MM.1S (cell line): Measurements from ENCODE around the gene DYNLT1.

Source experiments
- CTCF ChIP-seq: fragments of 300-600 bp; sonication (generic); IDR thresholded peaks from 2 replicates; pipeline ENCODE4 v1.5.1; 2016; ENCODE audit warnings: antibody characterized with exemption, low read length, mixed read lengths
- EZH2 ChIP-seq: fragments of 300-600 bp; sonication (generic); optimal IDR thresholded peaks from 2 replicates; pipeline ENCODE3; 2017; ENCODE audit warnings: low read depth, mild to moderate bottlenecking, antibody characterized with exemption, low read length, mixed read lengths

- TF ChIP-seq CTCF, result no peak
- TF ChIP-seq EZH2, result no peak
Measured at GRCh38 chr6:158626360-158627167, 18.0 kb downstream of the DYNLT1 start.
